Spleen (tissue), 11 donors: ENCODE data around the gene GSKIP. TPM values are rescaled to one million over a fixed set of nuclear protein-coding genes. Genes with fewer than 3 reads are reported as not detected.

Experiments
- DNase-seq: peaks from one replicate; pipeline ENCODE4 v3.0.0-alpha.2; 2020
- H3K27ac ChIP-seq, 8 donors: fragments of 200-600 bp; sonication (generic) in 7 of 8; 1 replicate in 4 of 8; 2 replicates in 4 of 8; pipeline versions ENCODE4 v1.5.0 to v1.8.0; 2016 to 2021; ENCODE audit warnings: inconsistent platforms in 4 of 8, mild to moderate bottlenecking in 4 of 8, moderate library complexity in 1 of 8
- H3K27me3 ChIP-seq, 7 donors: fragments of 200-600 bp; sonication (generic) in 6 of 7; replicated peaks in 1 of 7; 1 replicate in 4 of 7; 2 replicates in 3 of 7; pipeline versions ENCODE4 v1.5.0 to v1.8.0; 2016 to 2021; ENCODE audit warnings: inconsistent platforms in 3 of 7, mild to moderate bottlenecking in 1 of 7
- H3K36me3 ChIP-seq, 6 donors: fragments of 200-600 bp; sonication (generic) in 5 of 6; 1 replicate in 4 of 6; 2 replicates in 2 of 6; pipeline versions ENCODE4 v1.5.0 to v1.8.0; 2016 to 2021; ENCODE audit warnings: inconsistent platforms in 2 of 6
- H3K4me1 ChIP-seq, 6 donors: fragments of 200-600 bp; sonication (generic) in 5 of 6; 1 replicate in 3 of 6; 2 replicates in 3 of 6; pipeline versions ENCODE4 v1.5.0 to v1.8.0; 2016 to 2021; ENCODE audit warnings: inconsistent platforms in 3 of 6
- H3K4me3 ChIP-seq, 8 donors: fragments of 200-600 bp; sonication (generic) in 7 of 8; 1 replicate in 4 of 8; 2 replicates in 4 of 8; pipeline versions ENCODE4 v1.5.0 to v1.8.0; 2016 to 2021; ENCODE audit warnings: inconsistent platforms in 4 of 8, mild to moderate bottlenecking in 4 of 8, moderate library complexity in 2 of 8
- H3K9me3 ChIP-seq, 8 donors: fragments of 200-600 bp; sonication (generic) in 7 of 8; 1 replicate in 4 of 8; 2 replicates in 4 of 8; pipeline versions ENCODE4 v1.5.0 to v1.8.0; 2016 to 2021; ENCODE audit warnings: inconsistent platforms in 4 of 8
- CTCF ChIP-seq, 11 experiments: fragments of 200-600 bp in 7 of 11; fragments of 450-650 bp in 4 of 11; sonication (generic) in 4 of 11; IDR thresholded peaks in 8 of 11; conservative IDR thresholded peaks in 3 of 11; 1 replicate in 7 of 11; 2 replicates in 4 of 11; pipeline versions ENCODE4 v1.4.0 to v1.8.0; 2016 to 2021; ENCODE audit warnings: antibody characterized with exemption in 11 of 11, inconsistent platforms in 4 of 11, mild to moderate bottlenecking in 1 of 11
- POLR2A ChIP-seq, 3 donors: fragments of 450-650 bp; IDR thresholded peaks; one replicate each; pipeline ENCODE4 v1.5.1; 2017; ENCODE audit warnings: antibody characterized with exemption in 3 of 3, mild to moderate bottlenecking in 1 of 3
- POLR2AphosphoS5 ChIP-seq, 3 donors: sonication (generic); formaldehyde crosslinking; IDR thresholded peaks; one replicate each; pipeline ENCODE4 v1.5.1; 2017; ENCODE audit warnings: antibody characterized with exemption in 3 of 3
- WGBS, 5 donors: extraction: QIAGEN DNeasy Blood & Tissue Kit in 3 of 5; methylation state at CpG; one replicate each; pipeline versions ENCODE4 v1.1.5 to v1.1.7; 2013 to 2018; 5-methylcytosine and 5-hydroxymethylcytosine counted together
- intact Hi-C: fragments of 100-400 bp; cut with DNase I; formaldehyde crosslinking; loops from one replicate; pipeline ENCODE4 v1.15.0; 2023; ENCODE audit warnings: low total_unique reads
- polyA plus RNA-seq, 3 donors: library from polyadenylated mRNA; stranded (reverse); fragments of 200-250 nt; gene quantifications; one replicate each; pipeline ENCODE4 v1.2.1, GENCODE V29; 2013
- small RNA-seq, 4 donors: library from RNA; depleted of rRNA; stranded (forward); fragments of <200 nt; gene quantifications; one replicate each; pipeline ENCODE3, GENCODE V24; 2016
- total RNA-seq, 7 donors: library from RNA; depleted of rRNA in 3 of 7; stranded (reverse); fragments of >200 nt in 3 of 7; fragmentation: NEBNext Ultra II Directional in 4 of 7; extraction: Animal tissue kit (Norgen Biotek cat#: 25700) in 4 of 7; gene quantifications; one replicate each; pipeline versions ENCODE4 v1.1.0 to v1.2.1, GENCODE V29; 2016 to 2021
- donor health status: healthy with polysubstance abuse.
- donor health status: DM: no; HTN: no; CAD: no; lungs with moderate emphysema.
- donor health status: DM: no; HTN: no; CAD: no.
- donor health status: Bipolar disorder and iron deficiency.
- donor health status: healthy.
- donor health status: DM: no; HTN: no; CAD: no.
- donor health status: DM: yes; HTN: yes; CAD: no.

Gene GSKIP
- total and polyA plus RNA-seq, 10 donors = 11.0 to 24.3 (median 15.9) TPM

GRCh38 chr14:96434040-96434439 lies 70.7 kb downstream of the GSKIP start:
- no peak overlapping the region for H3K4me3 ChIP-seq
- H3K27me3 ChIP-seq = no peaks in the 10 kb centered on the region
- WGBS, 5 donors = 83 to 91% (median 90%) methylated on average over 4 of the region's 4 CpGs
- H3K4me1 ChIP-seq = no peaks in the 10 kb centered on the region
- no peak for DNase-seq
- no peak for TF ChIP-seq POLR2A (IDR thresholded peaks at IDR 0.05)
- no peak for TF ChIP-seq CTCF (IDR thresholded peaks at IDR 0.05 in 8 of 11, conservative IDR thresholded peaks at IDR 0.05 in 3 of 11)
- TF ChIP-seq POLR2AphosphoS5 (IDR thresholded peaks at IDR 0.05) = no peak
- H3K9me3 ChIP-seq = no peaks in the 10 kb centered on the region
- intact Hi-C loops = no loop called here
- no peak overlapping the region for H3K27ac ChIP-seq
- no peaks in the 10 kb centered on the region for H3K36me3 ChIP-seq

Small RNA genes within 50 kb of the gene (small RNA-seq; reads per million reads assigned to genes)
- 0.17 to 0.48 (median 0.37) reads per million in 4 donors for gene RNU2-33P

Other genes with a start within 250 kb of the GSKIP start
- gene BDKRB2, start 158.7 kb upstream of the GSKIP start, total RNA-seq = under 1 TPM in 4 of 7 donors, not detected in 3; 0.13 to 0.57 (median 0.17) TPM
- gene BDKRB2, start 158.7 kb upstream of the GSKIP start, polyA plus RNA-seq = under 1 TPM; 0.02 to 0.22 (median 0.11) TPM
- gene BDKRB1, start 107.3 kb upstream of the GSKIP start, total RNA-seq = not detected
- gene BDKRB1, start 107.3 kb upstream of the GSKIP start, polyA plus RNA-seq = under 1 TPM in 1 of 3 donors, not detected in 2; 0.22 TPM
- 10 to 100 TPM; 25.3 to 38.2 (median 31.1) TPM for gene ATG2B, start 185 bp upstream of the GSKIP start, total RNA-seq
- gene ATG2B, start 185 bp upstream of the GSKIP start, polyA plus RNA-seq = 1 to 10 TPM; 2.9 to 4.7 (median 3.9) TPM
- gene AK7, start 28.6 kb downstream of the GSKIP start, total RNA-seq = 10 to 100 TPM in 2 of 7 donors, 1 to 10 TPM in 5; 2.6 to 10.3 (median 6.1) TPM
- 1 to 10 TPM in 2 of 3 donors, under 1 TPM in 1; 0.89 to 2.9 (median 1.2) TPM for gene AK7, start 28.6 kb downstream of the GSKIP start, polyA plus RNA-seq
- gene PAPOLA, start 138.9 kb downstream of the GSKIP start, total RNA-seq = 100 to 1,000 TPM; 180 to 311 (median 224) TPM
- gene PAPOLA, start 138.9 kb downstream of the GSKIP start, polyA plus RNA-seq = 10 to 100 TPM; 56.4 to 85.7 (median 66.9) TPM